ENCODE measurements around the gene CHCHD1.
A peak's percentile ranks its signal among the peaks of the same experiment; 100 is the strongest.
"Not testable (repeated sequence)": the region's sequence is repeated elsewhere in the genome, so short reads cannot be mapped to it uniquely, and the experiment has no call there.

CHCHD1 gene

DNA sequence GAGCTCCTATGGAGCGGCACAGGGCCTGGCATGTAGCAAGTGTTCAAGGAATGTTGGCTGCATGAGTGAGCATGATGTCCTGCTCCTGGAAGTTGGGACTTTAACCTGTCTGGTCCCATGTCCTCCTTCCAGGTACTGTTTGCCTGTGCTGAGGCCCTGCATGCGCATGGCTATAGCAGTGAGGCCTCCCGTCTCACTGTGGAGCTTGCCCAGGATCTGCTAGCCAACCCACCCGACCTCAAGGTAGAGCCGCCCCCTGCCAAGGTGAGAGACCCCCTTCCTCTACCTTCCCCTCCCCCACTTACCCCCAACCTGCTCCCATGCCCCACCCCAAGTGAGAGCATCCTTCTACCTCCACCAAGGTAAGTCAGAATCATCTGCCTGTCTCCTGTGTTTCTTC, 11.6 kb downstream of the CHCHD1 start:
- DNase-seq (ENCODE audit: low spot score) = no peak

DNA sequence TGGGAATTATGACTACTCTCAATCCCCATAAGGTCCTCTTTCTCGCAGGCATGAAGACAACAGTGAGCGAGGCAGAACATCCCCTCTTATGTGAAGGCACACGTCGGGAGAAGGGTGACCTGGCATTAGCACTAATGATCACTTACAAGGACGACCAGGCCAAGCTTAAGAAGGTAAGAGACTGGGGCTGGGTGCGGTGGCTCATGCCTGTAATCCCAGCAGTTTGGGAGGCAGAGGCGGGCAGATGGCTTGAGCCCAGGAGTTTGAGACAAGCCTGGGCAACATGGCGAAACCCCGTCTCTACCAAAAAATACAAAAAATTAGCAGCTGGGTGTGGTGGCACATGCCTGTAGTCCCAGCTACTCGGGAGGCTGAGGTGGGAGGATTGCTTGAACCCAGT, 13.6 kb downstream of the CHCHD1 start:
- DNase-seq (ENCODE audit: low spot score) = not testable (repeated sequence)

DNA sequence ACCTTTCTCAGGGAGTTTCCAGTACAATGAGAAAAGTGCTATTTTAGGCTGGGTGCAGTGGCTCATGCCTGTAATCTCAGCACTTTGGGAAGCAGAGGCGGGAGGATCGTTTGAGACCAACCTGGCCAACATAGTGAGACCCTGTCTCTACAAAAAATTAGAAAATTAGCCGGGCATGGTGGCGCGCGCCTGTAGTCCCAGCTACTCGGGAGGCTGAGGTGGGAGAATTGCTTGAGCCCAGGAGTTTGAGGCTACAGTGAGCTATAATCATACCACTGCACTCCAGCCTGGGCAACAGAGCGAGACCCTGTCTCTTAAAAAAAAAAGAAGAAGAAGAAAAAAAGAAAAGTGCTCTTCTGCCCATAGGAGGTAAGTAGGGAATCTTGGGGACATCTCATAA, 14.2 kb downstream of the CHCHD1 start:
- not testable (repeated sequence) for DNase-seq (ENCODE audit: low spot score)

DNA sequence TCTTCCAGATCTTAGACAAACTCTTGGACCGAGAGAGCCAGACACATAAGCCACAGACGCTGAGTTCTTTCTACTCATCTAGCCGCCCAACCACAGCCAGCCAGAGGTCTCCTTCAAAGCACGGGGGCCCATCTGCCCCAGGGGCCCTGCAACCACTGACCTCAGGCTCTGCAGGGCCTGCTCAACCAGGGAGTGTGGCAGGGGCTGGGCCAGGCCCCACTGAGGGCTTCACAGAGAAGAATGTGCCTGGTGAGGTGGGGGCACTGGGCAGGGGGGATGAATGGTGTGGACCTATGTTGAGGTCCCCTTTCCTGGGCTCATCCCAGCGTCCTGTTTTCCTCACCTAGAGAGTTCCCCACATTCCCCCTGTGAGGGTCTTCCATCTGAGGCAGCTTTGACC, 14.9 kb downstream of the CHCHD1 start:
- no peak for DNase-seq (ENCODE audit: low spot score)

DNA sequence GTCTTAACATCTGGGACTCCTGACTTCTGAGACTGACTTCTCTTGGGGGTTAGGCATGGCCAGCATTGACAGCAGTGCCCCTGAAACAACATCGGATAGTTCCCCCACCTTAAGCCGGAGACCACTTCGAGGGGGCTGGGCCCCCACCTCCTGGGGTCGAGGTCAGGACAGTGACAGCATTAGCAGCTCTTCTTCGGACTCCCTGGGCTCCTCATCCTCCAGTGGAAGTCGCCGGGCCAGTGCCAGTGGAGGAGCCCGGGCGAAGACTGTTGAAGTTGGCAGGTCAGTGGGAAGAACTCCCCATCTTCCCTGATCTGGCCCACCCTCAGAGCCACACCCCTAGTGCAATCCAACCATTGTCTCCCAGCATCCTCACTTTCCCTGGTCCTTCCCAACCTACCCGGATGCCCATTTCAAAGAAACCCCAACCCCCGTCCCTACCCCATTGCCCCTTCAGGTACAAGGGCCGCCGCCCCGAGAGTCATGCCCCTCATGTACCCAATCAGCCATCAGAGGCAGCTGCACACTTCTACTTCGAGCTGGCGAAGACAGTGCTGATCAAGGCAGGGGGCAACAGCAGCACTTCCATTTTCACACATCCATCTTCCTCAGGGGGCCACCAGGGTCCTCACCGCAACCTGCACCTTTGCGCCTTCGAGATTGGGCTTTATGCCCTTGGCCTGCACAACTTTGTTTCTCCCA, 15.6 kb downstream of the CHCHD1 start:
- no peak for DNase-seq (ENCODE audit: low spot score)

DNA sequence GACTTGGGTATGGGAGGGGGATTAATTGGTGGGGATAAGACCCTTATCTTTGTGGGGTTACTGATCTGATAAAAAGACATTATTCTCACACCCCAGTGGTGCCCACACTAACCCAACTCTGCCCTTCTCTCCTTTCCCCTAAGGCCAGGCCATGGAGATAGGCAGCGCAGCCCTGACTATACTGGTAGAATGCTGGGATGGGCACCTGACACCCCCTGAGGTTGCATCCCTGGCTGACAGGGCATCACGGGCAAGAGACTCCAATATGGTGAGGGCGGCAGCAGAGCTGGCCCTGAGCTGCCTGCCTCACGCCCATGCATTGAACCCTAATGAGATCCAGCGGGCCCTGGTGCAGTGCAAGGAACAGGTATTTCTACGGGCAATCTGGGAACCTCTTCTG, 16.2 kb downstream of the CHCHD1 start:
- no peak for DNase-seq (ENCODE audit: low spot score)

DNA sequence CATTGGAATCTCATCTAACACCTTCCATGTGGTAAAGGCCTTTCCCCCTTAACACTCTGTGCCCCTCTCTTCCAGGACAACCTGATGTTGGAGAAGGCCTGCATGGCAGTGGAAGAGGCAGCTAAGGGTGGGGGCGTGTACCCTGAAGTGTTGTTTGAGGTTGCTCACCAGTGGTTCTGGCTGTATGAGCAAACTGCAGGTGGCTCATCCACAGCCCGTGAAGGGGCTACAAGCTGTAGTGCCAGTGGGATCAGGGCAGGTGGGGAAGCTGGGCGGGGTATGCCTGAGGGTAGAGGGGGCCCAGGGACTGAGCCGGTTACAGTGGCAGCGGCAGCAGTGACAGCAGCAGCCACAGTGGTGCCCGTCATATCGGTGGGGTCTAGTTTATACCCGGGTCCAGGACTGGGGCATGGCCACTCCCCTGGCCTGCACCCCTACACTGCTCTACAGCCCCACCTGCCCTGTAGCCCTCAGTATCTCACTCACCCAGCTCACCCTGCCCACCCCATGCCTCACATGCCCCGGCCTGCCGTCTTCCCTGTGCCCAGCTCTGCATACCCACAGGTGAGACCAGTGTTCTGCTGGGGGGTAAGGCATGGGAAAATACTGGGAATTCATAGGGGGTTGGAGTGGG, 17.2 kb downstream of the CHCHD1 start:
- DNase-seq (ENCODE audit: low spot score) = no peak

DNA sequence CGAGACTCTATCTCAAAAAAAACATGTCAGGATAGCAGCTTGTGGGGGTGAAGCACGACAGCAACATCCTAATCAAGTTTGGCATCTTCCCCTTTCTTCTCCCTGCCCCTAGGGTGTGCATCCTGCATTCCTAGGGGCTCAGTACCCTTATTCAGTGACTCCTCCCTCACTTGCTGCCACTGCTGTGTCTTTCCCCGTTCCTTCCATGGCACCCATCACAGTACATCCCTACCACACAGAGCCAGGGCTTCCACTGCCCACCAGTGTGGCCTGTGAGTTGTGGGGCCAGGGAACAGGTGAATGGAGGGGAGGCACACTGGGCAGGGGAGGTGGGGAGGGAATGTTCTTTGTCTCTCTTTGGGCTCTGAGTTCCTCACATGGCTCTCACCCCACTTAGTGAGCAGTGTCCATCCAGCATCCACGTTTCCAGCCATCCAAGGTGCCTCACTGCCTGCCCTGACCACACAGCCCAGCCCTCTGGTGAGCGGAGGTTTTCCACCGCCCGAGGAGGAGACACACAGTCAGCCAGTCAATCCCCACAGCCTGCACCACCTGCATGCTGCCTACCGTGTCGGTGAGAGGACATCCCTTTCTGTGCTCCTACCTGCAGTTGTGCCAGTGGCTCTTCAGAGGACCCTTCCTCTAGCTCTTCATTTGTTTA, 18.2 kb downstream of the CHCHD1 start:
- no peak for DNase-seq (ENCODE audit: low spot score)

DNA sequence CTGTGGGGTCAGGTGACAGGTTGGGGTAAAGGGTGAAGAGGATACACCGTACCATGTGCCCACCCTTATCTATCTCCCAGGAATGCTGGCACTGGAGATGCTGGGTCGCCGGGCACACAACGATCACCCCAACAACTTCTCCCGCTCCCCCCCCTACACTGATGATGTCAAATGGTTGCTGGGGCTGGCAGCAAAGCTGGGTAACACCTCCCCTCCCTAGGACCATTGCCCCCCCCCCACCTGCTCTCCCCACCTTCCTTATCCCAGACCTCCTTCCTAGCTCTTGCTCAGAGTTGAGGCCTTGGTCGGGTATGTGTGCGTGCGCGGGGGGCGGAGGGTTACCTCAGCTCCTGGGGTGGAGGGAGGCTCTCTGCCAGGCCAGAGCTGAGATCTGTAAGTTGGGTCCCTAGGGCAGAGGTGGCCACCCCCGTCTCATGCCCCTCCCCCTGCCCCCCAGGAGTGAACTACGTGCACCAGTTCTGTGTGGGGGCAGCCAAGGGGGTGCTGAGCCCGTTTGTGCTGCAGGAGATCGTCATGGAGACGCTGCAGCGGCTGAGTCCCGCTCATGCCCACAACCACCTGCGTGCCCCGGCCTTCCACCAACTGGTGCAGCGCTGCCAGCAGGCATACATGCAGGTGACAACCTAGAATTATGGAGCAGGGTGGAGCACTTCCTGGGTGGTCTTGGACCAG, 18.9 kb downstream of the CHCHD1 start:
- no peak for DNase-seq (ENCODE audit: low spot score)

DNA sequence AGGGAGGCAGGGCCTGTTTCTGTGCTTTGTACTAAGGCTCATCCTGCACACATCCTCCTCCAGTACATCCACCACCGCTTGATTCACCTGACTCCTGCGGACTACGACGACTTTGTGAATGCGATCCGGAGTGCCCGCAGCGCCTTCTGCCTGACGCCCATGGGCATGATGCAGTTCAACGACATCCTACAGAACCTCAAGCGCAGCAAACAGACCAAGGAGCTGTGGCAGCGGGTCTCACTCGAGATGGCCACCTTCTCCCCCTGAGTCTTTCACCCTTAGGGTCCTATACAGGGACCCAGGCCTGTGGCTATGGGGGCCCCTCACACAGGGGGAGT, 19.4 kb downstream of the CHCHD1 start:
- no peak for DNase-seq (ENCODE audit: low spot score)

DNA sequence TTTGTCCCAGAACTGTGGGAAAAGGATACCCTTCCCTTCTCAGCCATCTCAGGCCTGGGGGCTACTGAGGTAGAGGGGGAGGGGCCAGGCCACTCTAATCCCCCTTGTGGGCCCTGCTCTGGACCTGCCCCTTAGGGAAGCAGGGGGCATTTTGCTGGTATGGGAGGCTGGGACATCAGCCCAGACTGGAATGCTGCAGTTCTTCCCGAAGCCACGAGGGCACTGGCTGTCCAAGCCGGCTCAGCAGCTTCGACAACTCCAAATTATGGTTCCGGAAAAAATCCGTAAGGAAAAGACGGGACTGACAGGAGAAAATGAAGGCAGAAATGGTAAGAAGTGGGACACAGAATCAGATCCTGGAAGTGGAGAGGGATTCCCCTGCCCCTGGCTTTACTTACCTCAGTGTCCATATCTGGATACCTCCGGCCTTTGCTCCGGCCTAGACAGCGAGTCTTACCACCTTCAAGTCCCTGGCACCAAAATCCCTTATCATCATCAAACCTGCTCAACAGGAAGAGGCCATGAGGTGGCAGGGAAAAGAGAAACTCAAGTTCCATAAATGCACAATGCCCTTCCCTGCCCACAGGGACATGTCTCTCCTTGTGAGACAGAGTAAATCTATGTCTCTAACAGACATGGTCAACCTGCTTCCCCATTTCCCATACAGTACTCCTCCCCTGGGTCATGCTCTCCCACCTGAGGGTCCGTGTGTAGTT, 20.6 kb downstream of the CHCHD1 start:
- no peak for DNase-seq (ENCODE audit: low spot score)

DNA sequence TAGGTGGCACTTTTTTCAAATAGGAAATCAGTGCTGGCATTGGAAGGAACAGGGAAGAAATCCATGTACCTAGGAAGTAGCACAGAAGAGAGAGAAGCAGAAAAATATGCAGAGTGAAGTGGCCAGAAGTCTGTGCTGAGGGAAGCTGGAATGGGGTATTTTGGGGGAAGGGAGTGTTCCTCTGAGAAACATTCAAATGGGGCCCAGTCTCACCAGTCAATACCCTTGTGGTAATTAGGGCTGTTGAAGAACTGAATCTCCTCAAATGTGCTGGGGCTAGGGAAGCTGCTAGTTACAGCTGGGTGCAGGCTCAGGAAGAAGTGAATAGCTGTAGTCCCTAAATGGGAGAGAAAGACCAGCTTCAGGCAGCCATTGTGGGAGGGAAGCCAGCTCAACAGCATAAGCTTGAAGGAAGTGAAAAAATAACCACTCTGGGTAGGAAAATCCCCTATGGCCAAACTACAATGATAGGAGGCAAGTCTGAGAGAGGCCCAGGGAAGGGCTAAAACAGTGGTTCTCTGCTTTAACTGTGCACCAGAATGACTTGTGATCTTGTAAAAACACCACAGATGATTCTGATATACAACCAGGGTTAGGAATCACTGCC, 21.9 kb downstream of the CHCHD1 start:
- DNase-seq (ENCODE audit: low spot score) = no peak

DNA sequence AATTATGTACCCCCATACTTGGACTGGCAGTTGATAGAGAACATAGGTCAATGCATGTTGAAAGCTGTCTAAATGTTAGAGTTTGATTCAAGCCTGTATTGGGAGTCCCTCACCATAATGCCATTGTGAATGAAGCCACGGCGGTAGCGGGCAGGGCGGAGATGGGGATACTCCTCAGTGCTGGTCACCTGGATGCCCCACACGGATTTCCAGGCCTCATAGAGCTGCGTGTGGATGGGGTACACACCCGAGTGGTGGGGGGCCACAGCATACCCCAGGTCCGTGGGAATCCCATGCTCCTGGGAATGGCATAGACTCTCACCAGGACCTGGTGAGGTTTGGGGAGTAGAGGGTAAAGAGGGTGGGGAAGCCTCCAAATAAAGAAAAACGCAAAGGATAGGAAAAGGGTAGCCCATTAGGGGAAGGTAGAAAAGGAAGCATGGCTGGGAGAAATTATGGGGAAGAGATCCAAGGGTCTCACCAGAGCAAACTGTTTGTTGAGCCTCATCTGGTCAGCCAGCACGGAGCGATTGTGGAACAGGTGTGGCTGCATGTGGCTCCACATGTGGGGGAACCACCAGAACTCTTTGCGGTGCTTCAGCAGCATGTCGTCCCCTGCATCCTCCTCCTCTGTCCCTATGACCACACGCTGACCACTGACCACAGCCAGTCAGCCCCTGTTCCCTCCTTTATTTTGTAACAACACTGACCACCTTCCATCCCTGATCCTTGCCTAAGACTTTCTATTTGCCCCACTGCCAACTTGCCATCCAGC, 24.5 kb downstream of the CHCHD1 start:
- no peak for DNase-seq (ENCODE audit: low spot score)

DNA sequence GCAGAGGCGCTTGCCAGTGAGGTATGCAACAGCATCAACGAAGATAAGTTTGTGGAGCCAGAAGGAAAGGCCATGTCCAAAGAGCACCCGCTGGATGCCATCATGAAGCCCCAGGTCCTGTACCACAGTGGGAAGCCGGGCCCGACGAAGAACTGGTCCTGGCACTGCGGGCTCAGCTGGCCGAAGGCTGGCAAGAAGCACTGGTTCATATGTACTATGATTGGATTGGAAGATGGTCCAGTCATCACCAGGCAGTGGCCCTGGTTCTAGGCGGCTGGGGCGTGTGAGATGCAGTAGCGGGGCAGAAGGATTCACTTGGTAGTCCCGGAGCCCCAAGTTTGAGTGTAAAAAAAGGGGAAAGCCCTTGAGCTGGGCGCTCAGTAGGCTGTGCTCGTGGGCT, 25.6 kb downstream of the CHCHD1 start:
- DNase-seq (ENCODE audit: low spot score) = no peak

DNA sequence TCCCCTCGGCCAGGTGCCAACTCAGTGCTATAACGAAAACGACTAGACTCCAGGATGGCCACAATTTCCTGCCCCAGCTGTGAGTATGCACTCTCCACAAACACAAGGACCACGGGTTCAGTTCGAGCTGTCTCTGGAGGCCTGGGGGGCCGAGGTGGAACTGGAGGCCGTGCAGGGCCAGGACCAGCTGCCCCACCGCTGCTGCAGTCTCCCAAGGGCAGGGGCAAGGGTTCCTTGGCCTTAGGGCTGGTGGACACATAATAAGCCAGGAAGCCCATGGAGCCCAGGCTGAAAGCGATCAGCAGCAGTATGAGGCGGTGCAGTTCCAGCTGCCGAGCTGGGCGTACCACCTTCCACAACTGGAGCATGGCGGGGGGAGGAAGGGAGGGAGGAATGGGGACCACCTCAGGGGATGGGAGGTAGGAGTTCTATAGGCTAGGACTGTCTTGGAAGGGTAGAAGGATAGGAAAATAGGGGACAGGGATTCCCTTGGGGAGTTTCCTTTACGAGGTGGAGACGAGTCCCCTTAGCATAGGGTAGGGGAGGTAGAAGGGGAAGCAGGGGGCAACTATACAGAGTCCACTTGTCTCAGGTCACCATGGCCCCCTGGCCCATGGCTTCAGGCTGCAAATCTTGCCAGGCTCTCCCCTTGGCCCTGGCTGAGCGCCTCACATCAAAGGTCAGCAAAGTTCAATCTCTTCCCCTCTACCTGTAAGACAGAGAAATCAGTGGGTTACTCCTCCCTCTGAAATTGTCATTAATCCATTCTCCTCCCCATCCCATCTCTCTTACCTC, 26.4 kb downstream of the CHCHD1 start:
- no peak for DNase-seq (ENCODE audit: low spot score)

DNA sequence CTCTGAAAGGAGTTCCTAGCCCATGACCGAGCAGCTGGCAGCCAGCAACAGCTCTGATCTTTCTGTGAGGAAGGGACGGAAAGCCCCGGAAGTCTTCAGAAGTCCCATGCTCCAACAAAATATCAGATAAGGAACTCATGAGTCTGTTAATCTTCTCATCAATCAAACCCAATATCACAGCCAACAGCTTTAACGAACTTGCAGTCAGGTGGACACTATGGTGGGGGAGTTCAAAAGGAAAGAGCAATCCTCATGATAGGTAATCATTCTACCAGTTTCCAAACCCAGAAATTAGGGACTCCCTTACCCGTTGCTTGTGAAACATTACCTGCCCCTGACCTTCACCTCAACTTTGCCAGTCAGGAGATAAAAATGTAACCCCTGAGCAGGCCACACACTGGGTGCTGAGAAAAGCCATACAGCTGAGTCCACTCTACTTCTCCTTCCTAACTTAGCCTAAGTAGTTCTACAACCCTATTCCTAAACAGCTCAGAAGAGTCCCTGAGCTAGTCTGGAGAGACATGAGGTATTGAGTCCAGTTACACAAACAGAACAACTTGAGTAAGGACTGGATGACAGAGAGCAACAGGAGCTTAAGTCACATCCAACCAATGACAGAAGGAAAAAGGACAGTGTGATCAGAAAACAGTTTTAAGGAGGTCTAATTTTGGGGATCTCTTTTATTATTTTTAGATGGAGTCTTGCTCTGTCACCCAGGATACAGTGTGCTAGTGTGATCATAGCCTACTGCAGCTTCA, 27.4 kb downstream of the CHCHD1 start:
- DNase-seq (ENCODE audit: low spot score) = no peak

DNA sequence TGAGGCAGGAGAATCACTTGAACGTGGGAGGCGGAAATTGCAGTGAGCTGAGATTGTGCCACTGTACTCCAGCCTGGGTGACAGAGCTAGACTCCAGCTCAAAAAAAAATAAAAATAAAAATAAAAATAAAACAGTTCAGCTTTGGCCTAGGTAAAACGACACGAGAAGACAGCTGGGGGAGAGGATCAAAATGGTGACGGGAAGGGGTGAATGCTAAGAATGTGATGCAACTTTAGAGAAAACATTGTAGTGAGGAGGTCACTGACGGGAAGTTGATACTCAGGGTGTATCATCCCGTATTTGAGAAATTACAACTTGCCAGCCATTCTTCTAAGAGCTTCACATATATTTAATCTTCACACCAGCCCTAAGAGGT, 28.5 kb downstream of the CHCHD1 start:
- no peak for DNase-seq (ENCODE audit: low spot score)

DNA sequence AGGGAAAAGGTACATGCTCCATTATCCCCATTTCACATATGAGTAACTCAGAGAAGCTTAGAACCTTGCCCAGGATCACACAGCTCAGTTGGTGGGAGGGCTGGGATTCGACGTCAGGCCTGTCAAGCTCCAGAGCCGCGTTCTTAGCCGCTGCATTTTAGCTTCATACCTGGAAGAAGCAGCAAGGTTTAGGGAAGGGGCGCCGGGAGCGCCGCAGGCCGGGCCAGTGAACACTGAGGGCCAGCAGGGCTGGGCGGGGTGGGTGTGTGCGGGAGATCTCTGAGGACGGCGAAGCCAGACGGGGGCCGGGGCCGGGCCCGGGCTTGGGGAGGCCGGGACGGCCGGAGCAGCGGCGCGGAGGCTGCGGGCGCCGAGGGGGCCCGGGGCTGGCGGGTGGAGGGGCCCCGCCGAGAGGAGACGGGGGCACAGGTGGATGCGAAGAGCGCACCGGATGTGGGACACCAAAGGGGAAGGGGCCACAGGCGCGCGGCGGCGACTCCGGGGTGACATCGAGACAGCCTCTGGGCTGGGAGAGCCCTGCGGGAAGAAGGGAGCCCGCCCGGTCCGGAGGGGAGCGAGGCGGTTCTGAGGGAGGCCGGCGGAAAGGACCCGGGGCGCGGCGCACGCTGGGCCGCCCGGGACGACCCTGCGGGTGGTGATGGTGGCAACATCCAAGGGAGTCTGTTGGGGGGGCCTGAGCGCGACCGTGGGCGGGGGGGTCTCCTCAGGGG, 29.1 kb downstream of the CHCHD1 start:
- DNase-seq (ENCODE audit: low spot score) = peak; percentile 75

DNA sequence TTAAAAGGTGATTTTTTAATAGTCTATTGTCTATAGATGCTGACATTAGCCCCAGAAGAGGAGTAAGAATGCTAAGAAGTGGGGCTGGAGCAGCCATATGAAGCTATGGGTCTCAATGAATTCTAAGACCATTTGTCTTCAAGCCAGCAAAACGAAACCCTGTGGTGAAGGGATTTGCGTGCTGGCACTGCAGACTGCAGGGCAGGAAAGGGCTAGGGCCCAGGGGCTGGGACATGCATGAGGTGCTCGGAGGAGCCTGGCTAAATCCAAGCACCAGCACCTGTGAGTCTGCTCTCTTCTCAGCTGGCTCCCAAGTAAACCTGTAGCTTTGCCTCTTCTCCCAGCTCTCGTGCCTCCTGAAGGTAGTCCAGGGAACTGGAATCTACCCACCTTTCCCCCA, 30.8 kb downstream of the CHCHD1 start:
- no peak for DNase-seq (ENCODE audit: low spot score)

All from left forelimb (tissue), 1 donor.